GM19099 (cell line): ENCODE results near the gene MACF1.

Source experiments
- POLR2A ChIP-seq: IDR thresholded peaks from 3 replicates; pipeline ENCODE4 v1.6.1; 2011; ENCODE audit warnings: low read depth; ENCODE audit not compliant: insufficient read length; ENCODE audit errors: extremely low read depth

The MACF1 gene

DNA sequence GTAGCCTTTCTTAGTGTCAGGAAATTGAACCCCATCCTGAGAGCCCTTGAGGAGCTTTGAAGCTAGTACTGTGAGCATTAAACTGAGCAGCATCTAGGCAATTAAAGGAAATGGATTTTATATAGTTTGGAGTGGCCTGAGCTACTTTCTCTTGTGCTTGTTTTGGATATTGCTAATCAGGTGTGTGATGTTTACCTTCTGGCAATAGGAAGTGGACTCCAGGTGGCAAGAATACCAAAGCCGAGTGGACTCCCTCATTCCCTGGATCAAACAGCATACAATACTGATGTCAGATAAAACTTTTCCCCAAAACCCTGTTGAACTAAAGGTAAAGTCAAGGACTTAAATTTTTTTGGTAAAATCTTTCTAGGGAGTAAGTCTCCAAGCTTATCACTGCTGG, 79.4 kb downstream of the MACF1 start:
- TF ChIP-seq POLR2A: no peak

DNA sequence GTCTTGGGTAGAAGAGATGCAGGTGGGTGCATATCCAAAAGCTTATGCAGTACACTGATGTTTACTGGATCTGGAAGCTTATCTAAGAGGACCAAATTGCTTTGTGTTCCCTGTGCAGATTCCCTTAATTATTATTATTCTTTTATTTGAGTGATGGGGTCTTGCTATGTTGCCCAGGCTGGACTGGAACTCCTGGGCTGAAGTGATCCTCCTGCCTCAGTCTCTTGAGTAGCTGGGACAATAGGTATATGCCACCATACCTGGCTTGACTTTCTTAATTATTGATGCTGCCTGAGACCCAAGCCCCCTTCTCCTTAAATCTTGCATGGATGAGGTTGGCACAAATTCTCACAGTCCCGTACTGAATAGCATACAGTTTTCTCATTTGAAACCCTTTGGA, 83.0 kb downstream of the MACF1 start:
- no peak for TF ChIP-seq POLR2A

DNA sequence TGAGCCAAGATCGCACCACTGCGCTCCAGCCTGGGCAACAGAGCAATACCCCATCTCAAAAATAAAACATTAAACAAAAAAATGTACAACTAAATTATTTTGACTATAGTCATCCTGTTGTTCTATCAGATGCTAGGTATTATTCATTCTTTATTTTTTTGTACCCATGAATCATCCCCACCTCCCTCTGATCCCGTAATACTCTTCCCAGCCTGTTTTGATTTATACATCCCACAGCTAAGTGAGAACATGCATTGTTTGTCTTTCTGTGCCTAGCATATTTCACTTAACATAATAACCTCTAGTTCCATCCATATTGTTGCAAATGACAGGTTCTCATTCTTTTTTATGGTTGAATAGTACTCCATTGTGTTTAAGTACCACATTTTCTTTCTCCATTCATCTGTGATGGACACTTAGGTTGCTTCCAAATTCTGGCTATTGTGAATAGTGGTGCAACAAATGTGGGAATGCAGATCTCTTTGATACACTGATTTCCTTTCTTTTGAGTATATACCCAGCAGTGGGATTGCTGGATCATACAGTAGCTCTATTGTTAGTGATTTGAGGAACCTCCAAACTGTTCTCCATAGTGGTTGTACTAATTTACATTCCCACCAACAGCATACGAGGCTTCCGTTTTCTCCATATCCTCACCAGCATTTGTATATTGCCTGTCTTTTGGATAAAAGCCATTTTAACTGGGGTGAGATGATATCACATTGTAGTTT, 84.4 kb downstream of the MACF1 start:
- no peak for TF ChIP-seq POLR2A

DNA sequence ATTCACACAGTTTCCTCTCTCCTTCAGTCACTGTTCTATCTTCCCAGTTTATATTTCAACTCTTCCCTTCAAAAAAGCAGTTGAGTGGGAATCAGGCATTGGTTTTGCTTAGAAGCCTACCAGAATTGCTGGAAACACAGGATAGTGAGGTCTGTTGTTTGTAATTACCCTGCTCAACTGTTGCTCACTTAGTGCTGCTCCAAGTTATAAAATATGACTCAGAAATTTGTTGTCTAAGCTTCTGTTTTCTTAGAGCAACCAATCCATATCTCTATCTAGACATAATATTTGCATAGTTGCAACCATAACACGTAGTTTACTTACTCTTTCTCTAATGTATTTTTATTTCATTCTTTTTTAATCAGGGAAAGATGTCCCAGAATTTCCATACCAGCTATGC, 87.9 kb downstream of the MACF1 start:
- TF ChIP-seq POLR2A: no peak

DNA sequence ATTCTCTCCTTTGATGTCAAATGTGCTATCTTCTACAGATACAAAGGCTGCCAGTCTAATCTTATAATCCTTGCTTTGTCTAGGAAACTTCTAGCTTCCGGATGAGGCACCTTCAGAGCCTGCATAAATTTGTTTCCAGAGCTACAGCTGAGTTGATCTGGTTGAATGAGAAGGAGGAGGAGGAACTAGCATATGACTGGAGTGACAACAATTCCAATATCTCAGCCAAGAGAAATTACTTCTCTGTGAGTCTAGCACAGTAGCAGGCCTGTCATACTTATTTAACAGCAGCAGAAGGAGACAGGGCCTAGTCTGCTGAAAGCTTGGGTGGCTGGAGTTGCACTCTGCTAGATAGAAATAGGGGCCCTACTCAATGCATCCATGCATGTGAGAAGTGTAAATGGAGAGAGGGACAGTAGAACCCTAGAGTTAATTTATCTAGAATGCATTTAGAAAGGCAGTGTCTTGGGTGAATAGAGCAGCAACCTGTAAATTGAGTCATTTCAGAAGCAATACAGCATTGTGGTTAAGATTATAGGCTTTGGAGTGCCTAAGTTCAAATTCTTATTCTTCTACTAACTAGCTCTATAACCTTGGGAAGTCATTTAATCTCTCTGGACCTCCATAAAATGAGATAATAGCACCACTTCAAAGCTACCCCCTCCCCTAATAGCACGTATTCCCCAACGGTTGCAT, 89.0 kb downstream of the MACF1 start:
- TF ChIP-seq POLR2A: no peak

DNA sequence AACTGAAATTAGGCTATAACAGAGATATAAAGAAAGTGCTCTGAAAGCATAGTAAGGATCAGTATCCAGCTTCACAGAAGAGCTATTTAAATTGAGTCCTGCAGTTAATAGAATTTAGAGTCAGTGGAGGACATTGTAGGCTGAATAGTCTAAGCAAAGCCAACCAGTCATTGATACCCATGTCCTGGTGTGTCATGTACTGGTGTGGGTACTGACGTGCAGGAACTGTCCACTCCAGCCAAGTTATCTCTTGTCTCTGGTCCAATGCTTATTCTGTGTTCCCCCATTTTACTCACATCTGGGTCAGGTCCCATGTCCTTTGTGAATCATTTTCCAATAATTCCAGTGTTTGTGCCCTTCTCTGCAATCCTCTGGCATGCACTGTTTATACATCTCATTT, 90.0 kb downstream of the MACF1 start:
- TF ChIP-seq POLR2A: no peak

DNA sequence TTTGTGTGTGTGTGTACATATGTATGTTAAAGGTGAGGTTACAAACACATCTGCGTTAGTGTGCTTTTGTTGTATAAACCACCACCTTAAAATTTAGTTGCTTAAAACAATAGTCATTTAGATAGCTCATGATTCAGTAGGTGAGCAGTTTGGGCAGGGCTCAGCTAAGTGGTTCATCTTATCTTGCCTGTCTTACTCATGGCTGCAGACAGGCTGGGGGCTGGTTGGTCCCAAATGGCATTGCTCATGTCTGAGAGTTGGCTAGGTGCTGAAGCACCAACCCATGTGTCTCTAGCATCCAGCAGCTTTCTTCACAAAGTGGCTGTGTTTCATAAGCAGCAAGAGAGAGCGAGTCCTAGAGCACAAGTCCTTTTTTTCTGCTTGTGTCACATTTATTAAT, 91.4 kb downstream of the MACF1 start:
- TF ChIP-seq POLR2A: no peak

DNA sequence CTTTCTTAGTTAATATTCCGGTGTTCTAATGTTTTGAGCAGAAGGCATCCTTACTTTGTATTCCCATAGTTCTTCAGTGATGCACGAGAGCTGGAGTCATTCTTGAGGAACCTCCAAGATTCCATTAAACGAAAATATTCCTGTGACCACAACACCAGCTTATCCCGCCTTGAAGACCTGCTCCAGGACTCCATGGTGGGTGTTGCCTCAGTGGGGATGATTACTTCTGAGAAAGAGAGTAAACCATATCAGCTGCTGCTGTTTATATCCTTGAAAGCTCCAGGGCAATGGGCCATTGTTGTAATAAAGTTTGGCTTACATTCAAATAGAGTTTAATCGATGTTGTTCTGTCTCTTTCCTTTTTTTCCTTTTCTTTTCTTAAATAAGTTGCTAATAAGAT, 93.1 kb downstream of the MACF1 start:
- TF ChIP-seq POLR2A: no peak

DNA sequence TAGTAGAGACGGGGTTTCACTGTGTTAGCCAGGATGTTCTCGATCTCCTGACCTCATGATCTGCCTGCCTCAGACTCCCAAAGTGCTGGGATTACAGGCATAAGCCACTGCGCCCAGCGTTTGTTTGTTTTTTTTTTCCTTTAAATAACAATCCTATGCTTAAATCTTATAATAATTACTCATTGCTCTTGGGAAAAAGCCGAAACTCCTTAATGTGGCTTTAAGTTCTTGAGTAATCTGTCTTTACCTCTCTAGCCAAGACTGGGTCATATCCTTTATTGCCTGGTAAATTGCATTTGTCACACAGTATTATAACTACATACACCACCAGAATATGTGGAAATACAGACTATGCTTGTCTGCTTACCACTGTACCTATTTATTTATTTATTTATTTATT, 97.1 kb downstream of the MACF1 start:
- no peak for TF ChIP-seq POLR2A

DNA sequence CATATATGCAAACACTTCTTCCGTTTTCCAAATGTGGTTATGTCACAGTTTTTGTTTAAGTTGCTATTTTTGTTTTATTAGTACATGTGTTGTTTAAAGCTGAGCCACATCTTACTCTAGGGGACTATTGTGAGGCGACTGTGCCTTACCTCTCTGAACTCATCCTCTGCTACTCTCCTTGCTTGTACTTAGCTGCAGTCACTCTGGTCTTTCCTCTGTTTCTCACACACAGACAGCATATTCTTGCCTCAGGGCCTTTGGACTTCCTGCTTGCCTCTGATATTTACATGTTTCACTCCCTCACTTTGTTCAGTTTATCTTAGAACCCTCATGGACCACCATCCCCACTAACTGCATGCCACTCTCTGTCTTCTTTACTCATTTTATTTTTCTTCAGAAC, 101.1 kb downstream of the MACF1 start:
- no peak for TF ChIP-seq POLR2A

DNA sequence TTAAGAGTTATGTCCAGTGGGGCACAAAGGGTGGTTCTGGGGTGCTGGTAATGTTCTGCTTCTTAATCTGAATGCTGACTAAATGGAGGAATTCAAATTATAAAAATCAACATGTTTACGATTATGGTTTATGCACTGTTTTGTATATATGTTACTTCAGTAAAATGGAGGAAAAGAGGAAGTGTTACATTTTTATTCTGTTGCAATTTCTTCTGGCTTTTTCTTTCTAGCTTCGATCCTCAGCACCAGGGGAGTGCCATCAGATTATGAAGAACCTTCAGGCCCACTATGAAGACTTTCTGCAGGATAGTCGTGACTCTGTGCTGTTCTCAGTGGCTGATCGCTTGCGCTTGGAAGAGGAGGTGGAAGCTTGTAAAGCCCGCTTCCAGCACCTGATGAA, 105.5 kb downstream of the MACF1 start:
- TF ChIP-seq POLR2A: no peak

DNA sequence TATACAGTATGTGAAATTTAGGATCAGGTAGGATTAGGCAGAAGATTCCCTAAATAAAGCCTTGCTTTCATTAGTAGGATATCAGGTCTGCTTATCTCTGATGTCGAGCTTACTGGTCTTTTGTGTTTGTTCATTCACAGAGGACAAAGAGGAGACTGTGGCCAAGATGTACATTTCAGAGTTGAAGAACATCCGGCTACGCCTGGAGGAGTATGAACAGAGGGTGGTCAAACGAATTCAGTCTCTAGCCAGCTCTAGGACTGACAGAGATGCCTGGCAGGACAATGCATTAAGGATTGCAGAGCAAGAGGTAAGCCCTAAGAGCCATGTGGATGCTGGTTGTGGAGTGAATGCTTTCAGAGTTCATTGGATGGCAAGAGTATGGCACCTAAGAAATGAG, 106.2 kb downstream of the MACF1 start:
- no peak for TF ChIP-seq POLR2A

DNA sequence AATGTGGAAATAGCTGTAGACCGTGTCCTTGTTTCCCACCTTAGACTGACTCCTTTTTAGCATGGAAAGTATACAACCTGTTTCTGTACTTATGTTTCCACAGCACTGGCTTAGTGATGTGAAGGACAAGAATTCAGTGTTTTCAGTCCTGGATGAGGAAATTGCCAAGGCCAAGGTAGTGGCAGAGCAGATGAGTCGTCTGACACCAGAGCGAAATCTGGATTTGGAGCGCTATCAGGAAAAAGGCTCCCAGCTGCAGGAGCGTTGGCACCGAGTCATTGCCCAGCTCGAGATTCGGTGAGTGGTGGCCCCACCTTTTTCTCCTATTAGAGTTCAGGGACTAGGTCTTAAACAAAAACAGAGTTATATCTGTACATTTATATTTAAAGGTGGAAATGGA, 112.6 kb downstream of the MACF1 start:
- TF ChIP-seq POLR2A: no peak

DNA sequence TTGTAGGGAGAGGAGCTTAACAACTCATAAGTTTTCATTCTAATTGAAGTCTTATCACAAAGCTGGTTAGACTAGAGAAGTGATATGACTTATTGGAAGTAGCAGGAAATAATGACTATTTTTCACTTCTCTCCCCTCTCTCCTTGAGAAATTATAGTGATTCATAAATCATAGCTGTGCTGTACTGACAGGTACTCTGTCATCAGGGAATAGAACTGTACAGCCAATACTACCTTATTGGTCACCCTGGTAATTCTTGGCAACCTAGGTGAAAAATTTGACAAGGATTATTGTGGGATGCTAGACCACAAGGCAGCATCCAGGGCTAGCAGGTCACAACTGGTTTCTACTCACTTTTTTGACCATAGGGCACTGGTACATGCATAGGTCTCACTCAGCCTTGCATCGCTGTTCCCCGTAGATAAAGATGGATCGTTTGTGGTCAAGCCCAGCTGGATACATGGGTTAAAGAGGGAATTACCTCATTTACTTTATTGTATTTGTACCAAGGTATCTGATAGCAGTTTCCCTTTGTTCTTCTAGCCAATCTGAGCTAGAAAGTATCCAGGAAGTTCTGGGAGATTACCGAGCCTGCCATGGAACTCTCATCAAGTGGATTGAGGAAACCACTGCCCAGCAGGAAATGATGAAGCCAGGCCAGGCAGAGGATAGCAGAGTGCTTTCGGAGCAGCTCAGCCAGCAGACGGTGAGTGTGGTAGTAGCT, 113.6 kb downstream of the MACF1 start:
- no peak for TF ChIP-seq POLR2A

DNA sequence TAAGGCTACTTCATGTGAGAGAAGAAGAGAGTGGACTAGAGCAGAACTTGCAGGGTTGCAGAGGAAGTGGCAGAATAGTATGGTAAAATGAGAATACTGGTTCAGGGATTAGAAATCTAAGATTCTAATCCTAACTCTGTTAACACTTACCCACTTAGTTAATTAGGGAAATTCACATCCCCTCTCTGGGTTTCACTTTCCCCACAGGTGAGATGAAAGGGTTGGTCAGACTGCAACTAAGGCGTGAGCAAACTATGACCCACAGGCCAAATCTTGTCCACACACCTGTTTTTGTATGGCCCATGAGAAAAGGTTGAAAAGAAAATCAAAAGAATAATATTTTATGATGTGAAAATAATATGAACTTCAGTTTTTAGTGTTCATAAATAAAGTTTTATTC, 117.5 kb downstream of the MACF1 start:
- TF ChIP-seq POLR2A: no peak

DNA sequence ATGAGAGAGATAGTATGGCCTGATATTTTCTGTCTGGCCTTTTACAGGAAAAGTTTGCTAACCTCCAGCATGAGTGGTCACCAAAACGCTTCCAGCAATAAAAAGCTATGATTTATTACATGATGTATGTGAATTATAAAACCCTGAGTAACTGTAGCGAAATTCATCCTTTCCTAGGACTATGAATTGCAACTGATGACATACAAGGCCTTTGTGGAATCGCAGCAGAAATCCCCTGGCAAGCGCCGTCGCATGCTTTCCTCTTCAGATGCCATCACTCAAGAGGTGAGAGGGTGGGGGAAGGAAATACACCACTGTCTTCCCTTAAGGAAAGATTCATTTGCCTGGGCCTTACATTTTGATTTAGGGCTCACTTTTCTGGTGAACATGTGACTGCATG, 117.9 kb downstream of the MACF1 start:
- no peak for TF ChIP-seq POLR2A
